Testis (tissue), 3 donors: ENCODE measurements around the gene FAM25G. TPM values are rescaled to one million over a fixed set of nuclear protein-coding genes. Genes with fewer than 3 reads are reported as not detected.
"Not testable (repeated sequence)": the region's sequence is repeated elsewhere in the genome, so short reads cannot be mapped to it uniquely, and the experiment has no call there.

Source experiments
- DNase-seq: peaks from one replicate; pipeline ENCODE4 v3.0.0-alpha.2; 2019
- H3K27ac ChIP-seq, 2 donors: fragments of 200-600 bp; sonication (generic); one replicate each; pipeline ENCODE4 v1.5.1; 2019
- H3K27me3 ChIP-seq: fragments of 200-600 bp; sonication (generic); one replicate; pipeline ENCODE4 v1.5.1; 2019
- H3K36me3 ChIP-seq: fragments of 200-600 bp; sonication (generic); one replicate; pipeline ENCODE4 v1.5.1; 2017; ENCODE audit warnings: low read depth; ENCODE audit errors: missing control alignments
- H3K4me1 ChIP-seq: fragments of 200-600 bp; sonication (generic); one replicate; pipeline ENCODE4 v1.5.1; 2019
- H3K4me3 ChIP-seq, 2 donors: fragments of 200-600 bp; sonication (generic); one replicate each; pipeline ENCODE4 v1.5.1; 2017 to 2019
- H3K9me3 ChIP-seq: fragments of 200-600 bp; sonication (generic); one replicate; pipeline ENCODE4 v1.5.1; 2017
- whole genome bisulfite sequencing, 2 donors: methylation state at CpG; one replicate each; pipeline ENCODE4 v1.1.5; 2018; 5-methylcytosine and 5-hydroxymethylcytosine counted together
- intact Hi-C: fragments of 100-400 bp; cut with DNase I; formaldehyde crosslinking; loops from one replicate; pipeline ENCODE4 v1.15.1; 2023; ENCODE audit warnings: low total_unique reads
- polyA plus RNA-seq: library from polyadenylated mRNA; stranded (reverse); fragments of 350-450 nt; fragmentation: Illumina TruSeq; extraction: RNeasy Lipid Tissue Mini Kit (QIAGEN cat#74804); gene quantifications from one replicate; pipeline ENCODE4 v1.2.3, GENCODE V29; 2014; ENCODE audit warnings: low read depth, low replicate concordance; ENCODE audit not compliant: insufficient read depth
- total RNA-seq, 2 donors: library from RNA; depleted of rRNA; stranded (reverse); fragments of >200 nt; gene quantifications; one replicate each; pipeline ENCODE4 v1.2.3, GENCODE V29; 2016

Gene FAM25G
- total and polyA plus RNA-seq, 3 donors from 2014 or later: 3.9 to 8.6 (median 8.3) TPM

- H3K36me3 ChIP-seq, H3K4me1 ChIP-seq, H3K27me3 ChIP-seq, H3K9me3 ChIP-seq, intact Hi-C loops, H3K27ac ChIP-seq, DNase-seq, H3K4me3 ChIP-seq: not testable (repeated sequence)
- no CpG with 5 or more reads among the region's 3 CpGs for WGBS, 2 donors
These were observed 11.4 kb downstream of the FAM25G start for GRCh38 chr10:47480133-47480532.

- H3K9me3 ChIP-seq, H3K4me3 ChIP-seq, H3K27me3 ChIP-seq, intact Hi-C loops, H3K27ac ChIP-seq, H3K36me3 ChIP-seq, DNase-seq, H3K4me1 ChIP-seq: not testable (repeated sequence)
- WGBS, 2 donors: 67 to 79% methylated on average over 2 to 3 of the region's 5 CpGs
These were observed 13.4 kb downstream of the FAM25G start for GRCh38 chr10:47478114-47478513.

- WGBS, 2 donors: 94% methylated on average over 8 of the region's 11 CpGs; no CpG with 5 or more reads in 1 of the 2 donors
- H3K9me3 ChIP-seq, H3K4me3 ChIP-seq, DNase-seq, intact Hi-C loops, H3K36me3 ChIP-seq, H3K4me1 ChIP-seq, H3K27ac ChIP-seq, H3K27me3 ChIP-seq: not testable (repeated sequence)
These were observed 14.4 kb downstream of the FAM25G start for GRCh38 chr10:47477078-47477477.

GRCh38 chr10:47475101-47475500 lies 16.4 kb downstream of the FAM25G start:
- H3K27me3 ChIP-seq, H3K9me3 ChIP-seq, intact Hi-C loops, DNase-seq, H3K4me1 ChIP-seq, H3K27ac ChIP-seq, H3K4me3 ChIP-seq, H3K36me3 ChIP-seq: not testable (repeated sequence)
- WGBS, 2 donors: 43 to 91% methylated on average over 1 to 5 of the region's 5 CpGs

- H3K4me3 ChIP-seq, H3K4me1 ChIP-seq, DNase-seq, H3K27ac ChIP-seq, intact Hi-C loops, H3K36me3 ChIP-seq, H3K9me3 ChIP-seq, H3K27me3 ChIP-seq: not testable (repeated sequence)
- no CpG with 5 or more reads among the region's 7 CpGs for WGBS, 2 donors
These were observed 18.0 kb downstream of the FAM25G start for GRCh38 chr10:47473516-47473915.

- DNase-seq, intact Hi-C loops, H3K27me3 ChIP-seq, H3K27ac ChIP-seq, H3K9me3 ChIP-seq, H3K36me3 ChIP-seq, H3K4me1 ChIP-seq, H3K4me3 ChIP-seq: not testable (repeated sequence)
- WGBS, 2 donors: no CpG with 5 or more reads among the region's 3 CpGs
These were observed 18.9 kb downstream of the FAM25G start for GRCh38 chr10:47472647-47473046.

- WGBS, 2 donors: no CpG with 5 or more reads among the region's 5 CpGs
- H3K36me3 ChIP-seq, intact Hi-C loops, H3K4me3 ChIP-seq, H3K4me1 ChIP-seq, DNase-seq, H3K27me3 ChIP-seq, H3K9me3 ChIP-seq, H3K27ac ChIP-seq: not testable (repeated sequence)
These were observed 19.4 kb downstream of the FAM25G start for GRCh38 chr10:47472072-47472471.

GRCh38 chr10:47468731-47469528 lies 22.6 kb downstream of the FAM25G start:
- H3K4me1 ChIP-seq, H3K9me3 ChIP-seq, H3K27ac ChIP-seq, H3K27me3 ChIP-seq, intact Hi-C loops, H3K36me3 ChIP-seq, DNase-seq, H3K4me3 ChIP-seq: not testable (repeated sequence)
- WGBS, 2 donors: 90 to 94% methylated on average over 12 to 15 of the region's 20 CpGs

GRCh38 chr10:47467957-47468356 lies 23.5 kb downstream of the FAM25G start:
- H3K36me3 ChIP-seq, H3K9me3 ChIP-seq, H3K4me1 ChIP-seq, H3K4me3 ChIP-seq, DNase-seq, H3K27me3 ChIP-seq, H3K27ac ChIP-seq, intact Hi-C loops: not testable (repeated sequence)
- 86% methylated on average over 5 of the region's 7 CpGs; no CpG with 5 or more reads in 1 of the 2 donors for WGBS, 2 donors

- H3K4me3 ChIP-seq, H3K27me3 ChIP-seq, H3K36me3 ChIP-seq, DNase-seq, H3K27ac ChIP-seq, H3K4me1 ChIP-seq, intact Hi-C loops, H3K9me3 ChIP-seq: not testable (repeated sequence)
- WGBS, 2 donors: 100% methylated on average over 4 of the region's 5 CpGs; no CpG with 5 or more reads in 1 of the 2 donors
These were observed 24.0 kb downstream of the FAM25G start for GRCh38 chr10:47467458-47467857.

- H3K4me1 ChIP-seq, H3K27me3 ChIP-seq, H3K9me3 ChIP-seq, H3K27ac ChIP-seq, H3K36me3 ChIP-seq, DNase-seq, H3K4me3 ChIP-seq, intact Hi-C loops: not testable (repeated sequence)
- 69 to 70% methylated on average over 11 to 14 of the region's 14 CpGs for WGBS, 2 donors
These were observed 26.1 kb downstream of the FAM25G start for GRCh38 chr10:47465216-47465917.
